Right lung (tissue), 5 donors: Measurements from ENCODE around the gene ZBTB20. TPM values are rescaled to one million over a fixed set of nuclear protein-coding genes. Genes with fewer than 3 reads are reported as not detected.
A peak's percentile ranks its signal among the peaks of the same experiment; 100 is the strongest.
"Not testable (repeated sequence)": the region's sequence is repeated elsewhere in the genome, so short reads cannot be mapped to it uniquely, and the experiment has no call there.

Experiments
- DNase-seq, 2 donors: peaks; one replicate each; pipeline ENCODE4 v3.0.0-alpha.2; 2013
- polyA plus RNA-seq, 5 donors: library from polyadenylated mRNA; unstranded; fragments of 120-200 nt; gene quantifications; one replicate each; pipeline versions ENCODE4 v1.2.1 to v1.2.3, GENCODE V29; 2013; ENCODE audit warnings: inconsistent platforms in 1 of 5, low replicate concordance in 1 of 5; ENCODE audit not compliant: insufficient read length in 5 of 5, insufficient read depth in 1 of 5

Gene ZBTB20
- polyA plus RNA-seq, 5 donors = 0.86 to 5.4 (median 4.4) TPM

- peak; percentile 100 for DNase-seq
These were observed 447 bp upstream of the ZBTB20 start for GRCh38 chr3:115147329-115148141.

- DNase-seq = peak; percentile 55 to 60
These were observed 1.1 kb downstream of the ZBTB20 start for GRCh38 chr3:115146032-115146417.

- DNase-seq = no peak
These were observed 5.9 kb downstream of the ZBTB20 start for GRCh38 chr3:115141033-115141757.

GRCh38 chr3:115139072-115139471 is 8.0 kb downstream of the ZBTB20 start:
- DNase-seq = no peak

GRCh38 chr3:115134648-115135347 is 12.3 kb downstream of the ZBTB20 start:
- no peak for DNase-seq

GRCh38 chr3:115127208-115127607 is 19.9 kb downstream of the ZBTB20 start:
- no peak for DNase-seq

- no peak for DNase-seq
These were observed 26.5 kb downstream of the ZBTB20 start for GRCh38 chr3:115120597-115120996.

- DNase-seq = no peak
These were observed 33.7 kb downstream of the ZBTB20 start for GRCh38 chr3:115113367-115113766.

GRCh38 chr3:115111632-115112031 is 35.5 kb downstream of the ZBTB20 start:
- no peak for DNase-seq

- no peak for DNase-seq
These were observed 36.3 kb downstream of the ZBTB20 start for GRCh38 chr3:115110830-115111229.

- not testable (repeated sequence) for DNase-seq
These were observed 37.0 kb downstream of the ZBTB20 start for GRCh38 chr3:115110066-115110465.

- no peak for DNase-seq
These were observed 38.5 kb downstream of the ZBTB20 start for GRCh38 chr3:115108614-115109013.

- no peak for DNase-seq
These were observed 45.0 kb downstream of the ZBTB20 start for GRCh38 chr3:115102046-115102445.

- DNase-seq = no peak
These were observed 46.3 kb downstream of the ZBTB20 start for GRCh38 chr3:115100806-115101205.

GRCh38 chr3:115099986-115100571 is 47.0 kb downstream of the ZBTB20 start:
- peak; percentile 58 to 68 for DNase-seq

GRCh38 chr3:115099134-115099985 is 47.7 kb downstream of the ZBTB20 start:
- DNase-seq = peak; percentile 25 to 31

GRCh38 chr3:115098354-115099073 is 48.6 kb downstream of the ZBTB20 start:
- no peak for DNase-seq

GRCh38 chr3:115095236-115095635 is 51.9 kb downstream of the ZBTB20 start:
- no peak for DNase-seq

- DNase-seq = peak; percentile 35 to 51
These were observed 54.8 kb downstream of the ZBTB20 start for GRCh38 chr3:115092220-115092791.

GRCh38 chr3:115090712-115091111 is 56.4 kb downstream of the ZBTB20 start:
- no peak for DNase-seq
